IPS DF 4.7 (cell line): Measurements from ENCODE around the gene SLC2A5.

Experiments
- DNase-seq: peaks from one replicate; pipeline ENCODE4 v3.0.0-alpha.2; 2013; ENCODE audit warnings: low spot score; ENCODE audit errors: extremely low read depth

The SLC2A5 gene

GRCh38 chr1:9093091-9093490 is 23.7 kb upstream of the SLC2A5 start:
- no peak for DNase-seq

- DNase-seq, result no peak
Measured at GRCh38 chr1:9088807-9089206, 19.4 kb upstream of the SLC2A5 start.

DNA sequence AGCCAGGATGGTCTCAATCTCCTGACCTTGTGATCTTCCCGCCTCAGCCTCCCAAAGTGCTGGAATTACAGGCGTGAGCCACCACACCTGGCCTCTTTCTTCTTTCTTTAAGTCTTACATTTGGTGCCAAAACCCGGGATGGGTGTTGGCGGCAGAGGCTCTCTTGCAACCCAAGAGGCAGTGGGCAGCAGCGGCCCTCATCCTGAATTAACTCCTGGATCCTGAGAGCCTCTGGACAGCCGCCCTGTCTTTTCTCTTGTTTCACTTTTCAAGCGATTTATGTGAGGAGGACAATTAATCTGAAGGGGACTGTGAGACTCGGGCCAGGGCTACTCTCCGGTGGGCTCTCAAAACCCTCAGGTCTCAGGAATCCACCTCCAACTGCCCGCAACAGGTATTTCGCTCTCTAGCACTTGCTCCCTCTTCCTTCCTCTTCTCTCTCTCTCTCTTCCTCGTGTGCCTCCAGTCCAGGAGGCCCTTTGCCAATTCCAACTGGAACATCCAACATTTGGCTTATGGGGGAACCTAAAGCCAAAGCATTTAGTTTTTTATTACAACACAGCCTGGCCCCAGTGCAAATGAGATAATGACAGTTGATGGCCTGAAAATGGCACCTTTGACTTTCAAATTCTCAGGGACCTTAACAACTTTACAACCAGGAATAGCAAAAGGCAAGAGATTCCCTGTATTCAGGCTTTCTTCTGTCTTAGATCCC is 18.1 kb upstream of the SLC2A5 start:
- no peak for DNase-seq

DNA sequence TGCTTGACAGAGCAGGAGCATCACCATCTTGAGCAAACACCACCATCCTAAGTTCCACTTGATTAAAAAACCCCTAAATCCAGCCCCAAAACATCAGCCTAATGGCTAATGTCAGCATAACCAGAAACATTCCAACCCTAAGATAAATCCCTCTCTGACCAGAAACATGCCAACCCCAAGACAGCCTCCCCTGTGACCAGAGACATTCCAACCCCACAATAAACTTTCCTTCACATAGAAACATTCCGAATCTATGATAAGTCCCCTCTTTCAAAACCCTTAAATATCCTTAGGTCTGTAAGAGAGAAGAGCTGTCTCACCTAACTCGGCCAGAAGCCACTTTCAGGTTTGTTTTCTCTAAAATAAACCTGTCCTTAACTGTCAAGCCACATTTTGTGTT is 17.4 kb upstream of the SLC2A5 start:
- no peak for DNase-seq

DNA sequence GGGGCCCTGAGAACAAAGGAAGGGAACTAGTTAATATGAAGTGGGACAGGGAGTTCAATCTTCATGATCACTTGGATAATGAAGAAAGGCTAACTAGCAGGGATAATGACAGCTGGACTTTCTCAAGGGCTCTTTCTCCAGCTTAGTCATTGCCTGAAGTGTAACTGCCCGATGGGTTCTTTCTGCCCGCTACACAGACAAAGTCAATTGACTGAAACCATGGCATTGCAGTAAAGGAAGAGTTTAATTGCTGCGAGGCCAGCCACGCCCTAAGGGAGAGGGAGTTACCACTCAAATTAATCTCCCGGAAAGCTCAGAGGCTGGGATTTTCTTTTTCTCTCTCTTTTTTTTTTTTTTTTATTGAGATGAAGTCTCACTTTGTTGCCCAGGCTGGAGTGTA is 16.6 kb upstream of the SLC2A5 start:
- no peak for DNase-seq

- DNase-seq, result no peak
Measured at GRCh38 chr1:9085306-9085940, 16.0 kb upstream of the SLC2A5 start.

DNA sequence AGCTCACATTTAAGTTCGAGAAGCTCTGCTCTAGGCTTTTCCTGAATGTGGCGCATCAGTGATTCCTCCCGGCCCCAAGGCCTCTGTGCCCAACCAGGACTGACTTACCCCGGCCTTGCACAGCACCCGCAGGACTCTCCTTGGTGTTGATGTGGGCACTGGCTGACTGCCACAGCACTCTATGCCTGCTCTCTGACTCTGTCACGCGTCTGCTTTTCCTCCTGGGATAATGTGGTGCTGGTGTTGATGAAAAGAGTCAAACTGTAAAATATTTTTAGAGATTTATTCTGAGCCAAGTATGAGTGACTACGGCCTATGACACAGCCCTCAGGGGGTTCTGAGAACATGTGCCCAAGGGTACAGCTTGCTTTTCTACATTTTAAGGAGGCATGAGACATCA is 15.5 kb upstream of the SLC2A5 start:
- DNase-seq, result no peak

- DNase-seq, result no peak
Measured at GRCh38 chr1:9081473-9081872, 12.0 kb upstream of the SLC2A5 start.

GRCh38 chr1:9080705-9081291 is 11.4 kb upstream of the SLC2A5 start:
- DNase-seq, result no peak

DNA sequence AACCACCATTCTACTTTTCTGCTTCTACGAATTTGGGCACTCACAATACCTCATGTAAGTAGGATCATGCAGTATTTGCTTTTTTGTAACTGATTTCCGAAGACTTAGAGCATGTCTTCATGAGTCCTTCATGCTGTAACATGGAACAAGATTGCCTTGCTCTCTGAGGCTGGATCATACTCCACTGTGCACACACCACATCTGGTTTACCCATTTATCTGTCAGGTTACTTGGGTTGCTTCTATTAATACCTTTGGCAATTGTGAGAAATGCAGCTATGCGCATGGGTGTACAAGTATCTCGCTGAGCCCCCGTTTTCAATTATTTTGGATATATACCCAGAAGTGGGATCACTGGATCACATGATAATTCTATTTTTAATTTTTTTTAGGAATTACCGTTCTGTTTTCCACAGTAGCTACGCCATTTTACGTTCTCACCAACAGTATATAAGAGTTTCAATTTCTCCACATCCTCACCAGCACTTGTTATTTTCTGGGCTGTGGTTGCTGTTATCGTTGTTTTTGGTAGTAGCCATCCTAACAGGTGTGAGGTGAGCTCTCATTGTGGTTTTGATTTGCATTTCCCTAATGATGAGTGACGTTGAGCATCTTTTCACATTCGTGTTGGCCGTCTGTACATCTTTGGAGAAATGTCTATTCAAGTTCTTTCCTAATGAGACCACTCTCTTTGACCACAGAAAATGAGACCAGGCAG is 10.7 kb upstream of the SLC2A5 start:
- DNase-seq, result no peak

DNA sequence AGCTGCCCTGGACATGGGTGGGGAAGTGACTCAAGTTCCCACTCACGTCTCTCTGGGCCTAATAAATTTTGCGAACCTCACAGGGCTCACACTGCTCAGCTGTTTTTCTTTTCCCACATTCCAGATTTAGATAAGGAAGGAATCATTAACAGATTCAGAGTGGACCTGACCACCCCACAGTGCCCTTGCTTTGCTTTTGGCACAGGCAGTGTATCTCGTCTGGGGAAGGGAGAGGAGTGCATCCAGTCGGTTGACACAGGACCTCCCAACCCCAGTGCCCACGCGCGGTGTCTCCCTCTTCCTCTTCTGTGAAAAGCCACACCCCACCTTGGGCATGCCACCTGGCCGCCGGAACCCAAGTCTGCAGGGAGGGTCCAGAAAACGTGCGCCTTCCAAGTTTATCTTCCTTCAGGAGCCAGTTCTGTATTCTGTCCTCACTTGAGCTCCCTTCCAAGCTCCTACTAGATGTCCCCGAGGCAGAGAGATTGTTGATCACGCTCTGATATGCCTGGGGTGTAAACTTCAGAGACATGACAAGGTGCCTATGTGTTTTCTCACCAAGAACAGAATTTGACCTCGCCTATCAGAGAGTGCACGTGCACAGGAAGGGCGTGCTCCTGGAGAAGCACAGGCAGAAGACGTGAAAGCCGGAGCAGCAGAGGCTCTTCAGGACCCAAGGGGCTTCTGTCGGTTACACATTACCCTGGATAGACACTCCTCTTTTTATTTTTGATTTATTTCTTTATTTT is 9.5 kb upstream of the SLC2A5 start:
- DNase-seq, result no peak

DNA sequence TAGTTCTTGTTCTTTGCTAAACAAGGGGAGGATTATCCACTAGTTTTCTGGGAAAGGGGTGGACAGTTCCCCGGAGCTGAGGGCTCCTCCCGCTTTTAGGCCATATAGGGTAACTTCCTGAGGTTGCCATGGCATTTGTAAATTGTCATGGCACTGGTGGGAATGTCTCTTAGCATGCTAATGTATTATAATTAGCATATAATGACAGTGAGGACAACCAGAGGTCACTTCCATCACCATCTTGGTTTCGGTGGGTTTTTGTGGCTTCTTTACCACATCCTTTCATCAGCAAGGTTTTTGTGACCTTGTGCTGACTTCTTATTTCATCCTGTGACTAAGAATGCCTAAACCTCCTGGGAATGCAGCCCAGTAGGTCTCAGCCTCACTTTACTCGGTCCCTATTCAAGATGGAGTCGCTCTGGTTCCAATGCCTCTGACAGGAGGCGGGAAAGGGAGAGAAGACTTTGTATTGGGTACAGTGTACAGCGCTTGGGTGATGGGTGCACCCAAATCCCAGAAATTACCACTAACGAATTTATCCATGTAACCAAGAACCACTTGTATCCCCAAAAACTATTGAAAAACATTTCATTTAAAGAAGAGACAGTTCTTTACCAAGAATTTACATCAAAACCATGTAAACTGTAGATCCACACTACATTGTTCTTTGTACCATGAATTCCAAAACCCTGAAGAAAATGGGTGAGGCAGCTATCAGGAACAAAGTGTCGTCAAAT is 8.7 kb upstream of the SLC2A5 start:
- DNase-seq, result no peak

- no peak for DNase-seq
Measured at GRCh38 chr1:9075022-9075421, 5.6 kb upstream of the SLC2A5 start.

- DNase-seq, result no peak
Measured at GRCh38 chr1:9073143-9073542, 3.7 kb upstream of the SLC2A5 start.

DNA sequence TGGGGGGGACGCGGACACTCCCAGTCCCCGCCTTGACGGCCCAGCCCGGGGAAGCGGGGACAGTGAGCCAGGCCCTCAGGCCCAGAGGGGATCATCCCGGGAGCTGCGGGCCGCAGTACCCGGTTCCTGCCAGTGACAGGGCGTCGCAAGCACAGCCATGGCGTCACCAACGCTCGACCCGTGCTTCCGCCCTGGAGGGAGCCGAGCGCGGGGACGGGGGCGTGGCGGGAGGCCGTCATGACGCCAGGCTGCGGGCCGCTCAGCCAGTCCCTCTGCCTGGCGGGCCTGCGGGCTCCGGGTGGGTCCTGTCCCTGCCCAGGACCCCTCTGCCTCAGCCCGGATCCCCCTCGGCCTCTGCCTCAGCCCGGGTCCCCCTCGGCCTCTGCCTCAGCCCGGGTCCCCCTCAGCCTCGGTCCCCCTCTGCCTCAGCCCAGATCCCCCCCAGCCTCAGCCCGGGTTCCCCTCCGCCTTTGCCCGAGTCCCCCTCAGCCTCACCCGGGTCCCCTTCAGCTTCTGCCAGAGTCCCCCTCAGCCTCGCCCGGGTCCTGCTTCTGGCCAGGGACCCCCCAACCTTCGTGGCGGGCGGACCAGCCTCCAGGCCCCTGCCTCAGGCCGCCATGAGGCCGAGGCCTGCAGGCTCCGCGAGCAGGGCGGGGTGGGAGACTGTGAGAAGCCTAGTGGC is 2.3 kb upstream of the SLC2A5 start:
- no peak for DNase-seq

GRCh38 chr1:9070486-9070885 is 1.1 kb upstream of the SLC2A5 start:
- no peak for DNase-seq

DNA sequence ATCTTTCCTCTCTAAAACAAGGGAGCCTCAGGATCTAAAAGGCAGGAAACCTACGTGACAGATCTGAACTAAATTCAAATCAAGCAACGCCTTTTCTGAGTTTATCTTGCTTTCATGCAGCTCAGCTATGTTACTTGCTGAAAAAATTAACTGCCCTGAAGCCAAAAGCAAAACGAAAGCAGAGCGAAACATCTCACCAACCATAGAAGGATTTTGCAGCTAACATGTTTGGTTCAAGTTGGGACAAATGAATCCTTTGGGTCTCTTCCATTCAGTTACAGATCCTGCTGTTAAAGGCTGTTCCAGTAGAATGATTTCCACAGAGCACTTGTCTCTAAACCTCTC is 482 bp downstream of the SLC2A5 start:
- DNase-seq, result no peak

DNA sequence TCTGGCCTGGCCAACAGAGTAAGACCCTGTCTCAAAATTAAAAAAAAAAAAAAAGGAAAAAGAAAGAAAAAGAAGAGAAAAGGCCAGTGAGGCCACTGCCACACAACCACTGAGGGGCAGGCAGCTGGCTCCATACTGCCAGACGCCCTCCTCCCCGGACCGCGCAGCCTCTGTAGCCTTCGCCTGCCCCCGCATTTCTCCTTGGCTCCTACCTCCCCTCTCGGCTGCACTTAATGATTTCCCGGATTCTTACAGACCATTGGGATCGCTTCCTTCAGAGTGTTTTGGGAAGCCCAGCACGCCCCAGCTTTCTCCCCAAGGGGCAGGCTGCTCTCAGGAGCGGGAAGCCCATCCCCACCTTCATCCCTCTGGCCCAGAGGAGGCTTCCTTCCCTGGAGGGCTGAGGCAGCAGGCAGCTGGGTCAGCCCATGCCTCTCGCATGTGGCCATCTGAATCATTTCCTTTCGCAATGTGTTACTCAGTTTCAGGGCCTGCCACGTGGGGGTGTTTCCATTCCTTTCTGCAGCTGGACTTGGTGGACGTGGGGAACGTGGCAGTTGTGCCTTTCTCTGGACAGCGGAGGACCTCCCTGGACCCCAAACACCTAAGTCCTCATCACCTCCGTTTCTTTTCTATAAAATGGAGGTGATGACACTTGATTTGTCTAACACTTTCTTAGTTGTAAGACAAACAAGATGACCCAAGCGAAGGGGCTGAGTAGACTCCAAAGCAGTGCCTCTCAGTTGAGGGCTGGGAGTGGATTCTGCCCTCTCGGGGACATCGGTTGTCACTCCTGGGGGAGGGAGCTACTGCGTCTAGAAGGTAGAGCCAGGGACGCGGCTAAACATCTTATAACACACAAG is 2.3 kb downstream of the SLC2A5 start:
- DNase-seq, result no peak

- no peak for DNase-seq
Measured at GRCh38 chr1:9065213-9065751, 4.2 kb downstream of the SLC2A5 start.
